Endothelial cell (in vitro differentiated cells): ENCODE results near the gene TNFRSF19. TPM values are rescaled to one million over a fixed set of nuclear protein-coding genes. Genes with fewer than 3 reads are reported as not detected.

Experiments used
- DNase-seq: peaks from one replicate; pipeline ENCODE4 v3.0.0; 2021; ENCODE audit warnings: low spot score
- H3K27ac Mint-ChIP-seq: one replicate; pipeline ENCODE4 v1.8.0; 2021; ENCODE audit warnings: mixed read lengths, inconsistent platforms; ENCODE audit not compliant: unreplicated experiment
- H3K27me3 Mint-ChIP-seq: one replicate; pipeline ENCODE4 v1.8.0; 2021; ENCODE audit warnings: mild to moderate bottlenecking, moderate library complexity, mixed read lengths, inconsistent platforms; ENCODE audit not compliant: unreplicated experiment
- H3K36me3 Mint-ChIP-seq: one replicate; pipeline ENCODE4 v1.8.0; 2021; ENCODE audit warnings: mild to moderate bottlenecking, low read depth, mixed read lengths, inconsistent platforms; ENCODE audit not compliant: unreplicated experiment
- H3K4me1 Mint-ChIP-seq: one replicate; pipeline ENCODE4 v1.8.0; 2021; ENCODE audit warnings: mild to moderate bottlenecking, mixed read lengths, inconsistent platforms; ENCODE audit not compliant: unreplicated experiment
- H3K4me3 Mint-ChIP-seq: one replicate; pipeline ENCODE4 v1.8.0; 2021; ENCODE audit warnings: mild to moderate bottlenecking, mixed read lengths, inconsistent platforms; ENCODE audit not compliant: unreplicated experiment
- H3K9me3 Mint-ChIP-seq: one replicate; pipeline ENCODE4 v1.8.0; 2021; ENCODE audit warnings: mixed read lengths, inconsistent platforms; ENCODE audit not compliant: unreplicated experiment
- CTCF ChIP-seq: fragments of 200-600 bp; sonication (generic); IDR thresholded peaks from one replicate; pipeline ENCODE4 v1.5.0; 2021; ENCODE audit warnings: antibody characterized with exemption; ENCODE audit not compliant: unreplicated experiment
- total RNA-seq: library from RNA; stranded (reverse); fragmentation: NEBNext Ultra II Directional; extraction: Animal tissue kit (Norgen Biotek cat#: 25700); gene quantifications from one replicate; pipeline ENCODE4 v1.2.1, GENCODE V29; 2021; ENCODE audit not compliant: unreplicated experiment

The TNFRSF19 gene
- total RNA-seq, 1 donor from 2014 or later, result 8.8 TPM

GRCh38 chr13:23612182-23612581, 42.0 kb downstream of the TNFRSF19 start:
- H3K27me3 Mint-ChIP-seq, result peaks cover 3% of the 10 kb centered on the region
- H3K9me3 Mint-ChIP-seq, result no peaks in the 10 kb centered on the region
- H3K36me3 Mint-ChIP-seq, result no peaks in the 10 kb centered on the region
- H3K27ac Mint-ChIP-seq, result no peak overlapping the region
- TF ChIP-seq CTCF, result no peak
- DNase-seq, result no peak
- H3K4me3 Mint-ChIP-seq, result no peak overlapping the region
- H3K4me1 Mint-ChIP-seq, result peaks cover 11% of the 10 kb centered on the region

GRCh38 chr13:23612731-23613130, 42.5 kb downstream of the TNFRSF19 start:
- peaks cover 5% of the 10 kb centered on the region for H3K27me3 Mint-ChIP-seq

DNA sequence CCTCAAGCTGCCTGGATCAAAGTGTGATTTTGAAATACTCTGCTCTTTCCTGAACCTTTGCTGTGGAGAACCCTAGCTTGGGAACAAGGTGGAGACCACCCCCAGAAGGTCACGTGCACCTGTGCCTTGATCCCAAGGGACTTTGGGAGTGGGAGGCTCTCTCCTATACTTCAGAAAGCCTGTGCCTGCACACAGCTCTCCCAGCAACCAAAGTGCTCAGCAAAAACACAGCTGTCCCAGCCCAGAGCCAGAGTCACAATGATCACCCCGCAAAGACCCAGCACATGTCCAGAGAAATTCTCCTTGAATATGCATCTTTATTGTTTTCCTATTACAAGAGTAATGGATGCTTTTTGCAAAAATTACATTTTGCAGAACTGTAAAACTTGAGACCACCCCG, 43.4 kb downstream of the TNFRSF19 start:
- no peak for TF ChIP-seq CTCF
- H3K4me3 Mint-ChIP-seq, result no peak overlapping the region
- H3K27me3 Mint-ChIP-seq, result peaks cover 5% of the 10 kb centered on the region
- H3K27ac Mint-ChIP-seq, result no peak overlapping the region
- H3K36me3 Mint-ChIP-seq, result peaks cover 3% of the 10 kb centered on the region
- H3K9me3 Mint-ChIP-seq, result no peaks in the 10 kb centered on the region
- H3K4me1 Mint-ChIP-seq, result peaks cover 11% of the 10 kb centered on the region
- no peak for DNase-seq

More at GRCh38 chr13:23612731-23613130, 42.5 kb downstream of the TNFRSF19 start:
- Mint-ChIP-seq H3K4me3 (no peak overlapping the region), H3K27ac (no peak overlapping the region), H3K4me1 (peaks cover 11% of the 10 kb centered on the region), H3K9me3 (no peaks in the 10 kb centered on the region), H3K36me3 (no peaks in the 10 kb centered on the region)
- no peak for DNase-seq
- TF ChIP-seq CTCF, result no peak

GRCh38 chr13:23615395-23616081, 45.3 kb downstream of the TNFRSF19 start:
- Mint-ChIP-seq H3K27me3 (peaks cover 3% of the 10 kb centered on the region), H3K27ac (no peak overlapping the region), H3K9me3 (no peaks in the 10 kb centered on the region), H3K4me1 (peaks cover 3% of the 10 kb centered on the region), H3K4me3 (no peak overlapping the region), H3K36me3 (peaks cover 3% of the 10 kb centered on the region)
- DNase-seq, result no peak
- no peak for TF ChIP-seq CTCF

DNA sequence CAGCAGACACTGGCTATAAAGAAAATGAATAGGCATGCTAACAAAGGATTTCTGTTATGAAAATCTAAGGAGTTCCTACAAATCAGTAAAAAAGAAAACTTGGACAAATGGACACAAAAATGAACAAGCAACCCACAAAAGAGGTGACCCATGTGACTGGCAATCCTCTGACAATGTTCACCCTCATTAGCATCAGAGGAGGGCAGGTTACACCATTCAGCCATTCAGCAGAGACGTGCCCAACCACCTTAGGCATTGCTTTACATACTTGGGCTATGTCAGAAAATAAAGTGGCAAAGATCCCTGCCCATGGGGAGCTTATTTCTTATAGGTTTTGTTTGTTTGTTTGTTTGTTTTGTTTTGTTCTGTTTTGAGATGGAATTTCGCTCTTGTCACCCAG, 46.0 kb downstream of the TNFRSF19 start:
- TF ChIP-seq CTCF, result no peak

More for the DNA sequence above, 46.0 kb downstream of the TNFRSF19 start:
- Mint-ChIP-seq H3K27ac (no peak overlapping the region), H3K4me1 (no peaks in the 10 kb centered on the region), H3K9me3 (no peaks in the 10 kb centered on the region), H3K4me3 (no peak overlapping the region), H3K27me3 (peaks cover 3% of the 10 kb centered on the region), H3K36me3 (peaks cover 3% of the 10 kb centered on the region)
- DNase-seq, result no peak
